ENCODE results near the gene WDR64. TPM values are rescaled to one million over a fixed set of nuclear protein-coding genes. Genes with fewer than 3 reads are reported as not detected.

Gene WDR64
- total RNA-seq, 1 experiment from 2014 or later: not detected

DNA sequence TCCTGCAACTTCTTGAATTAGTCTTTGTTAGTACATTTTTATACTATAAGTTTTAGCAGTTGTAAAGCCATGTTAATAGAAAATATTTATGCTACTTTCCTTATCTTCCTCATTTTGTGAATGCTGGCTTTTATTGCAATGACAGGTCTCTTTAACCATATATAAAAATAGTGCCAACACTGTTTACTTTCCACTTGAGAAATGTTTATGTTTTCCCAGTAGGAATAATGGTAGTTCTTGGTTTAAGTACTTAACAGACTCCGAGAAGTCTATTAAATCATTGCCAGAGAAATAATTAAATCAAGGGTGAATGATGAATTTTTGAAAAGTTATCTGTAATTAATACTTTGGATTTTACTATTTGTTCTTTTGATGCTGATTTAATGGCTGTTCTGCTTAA is 21.6 kb upstream of the WDR64 start:
- peak overlapping the region; percentile 52 for H3K27ac Mint-ChIP-seq (ENCODE audit: low read depth, unreplicated experiment)
- intact Hi-C loops (cut with micrococcal nuclease): no loop called here

DNA sequence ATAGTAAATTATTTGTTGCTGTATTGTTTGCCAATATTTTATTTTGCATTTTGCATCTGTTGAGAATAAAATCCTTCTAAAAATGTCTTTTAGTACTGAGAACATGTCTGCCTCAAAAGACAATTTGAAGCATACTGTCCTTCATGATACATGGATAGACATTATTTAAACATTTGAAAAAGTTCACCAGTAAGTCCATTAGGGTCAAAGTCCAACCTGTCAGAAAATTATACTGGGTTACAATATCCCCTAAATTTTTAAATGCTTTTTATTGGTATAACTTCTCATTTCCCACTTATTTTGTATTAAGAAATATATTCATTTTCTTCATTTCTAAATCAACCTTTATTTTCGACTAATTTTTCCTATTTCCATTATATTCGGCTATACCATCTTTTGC is 21.2 kb upstream of the WDR64 start:
- no peak for DNase-seq (ENCODE audit: unreplicated experiment)
- TF ChIP-seq, protein P1, sequence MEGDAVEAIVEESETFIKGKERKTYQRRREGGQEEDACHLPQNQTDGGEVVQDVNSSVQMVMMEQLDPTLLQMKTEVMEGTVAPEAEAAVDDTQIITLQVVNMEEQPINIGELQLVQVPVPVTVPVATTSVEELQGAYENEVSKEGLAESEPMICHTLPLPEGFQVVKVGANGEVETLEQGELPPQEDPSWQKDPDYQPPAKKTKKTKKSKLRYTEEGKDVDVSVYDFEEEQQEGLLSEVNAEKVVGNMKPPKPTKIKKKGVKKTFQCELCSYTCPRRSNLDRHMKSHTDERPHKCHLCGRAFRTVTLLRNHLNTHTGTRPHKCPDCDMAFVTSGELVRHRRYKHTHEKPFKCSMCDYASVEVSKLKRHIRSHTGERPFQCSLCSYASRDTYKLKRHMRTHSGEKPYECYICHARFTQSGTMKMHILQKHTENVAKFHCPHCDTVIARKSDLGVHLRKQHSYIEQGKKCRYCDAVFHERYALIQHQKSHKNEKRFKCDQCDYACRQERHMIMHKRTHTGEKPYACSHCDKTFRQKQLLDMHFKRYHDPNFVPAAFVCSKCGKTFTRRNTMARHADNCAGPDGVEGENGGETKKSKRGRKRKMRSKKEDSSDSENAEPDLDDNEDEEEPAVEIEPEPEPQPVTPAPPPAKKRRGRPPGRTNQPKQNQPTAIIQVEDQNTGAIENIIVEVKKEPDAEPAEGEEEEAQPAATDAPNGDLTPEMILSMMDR (IDR thresholded peaks at IDR 0.05; ENCODE audit: unreplicated experiment): no peak
- Mint-ChIP-seq H3K27me3 (ENCODE audit: insufficient read depth, unreplicated experiment) (no peaks in the 10 kb centered on the region), H3K4me1 (ENCODE audit: insufficient read depth, unreplicated experiment) (peaks cover 60% of the 10 kb centered on the region), H3K9me3 (ENCODE audit: unreplicated experiment) (no peaks in the 10 kb centered on the region), H3K27ac (ENCODE audit: low read depth, unreplicated experiment) (peak overlapping the region; percentile 52), H3K36me3 (ENCODE audit: insufficient read depth, unreplicated experiment) (peaks cover 92% of the 10 kb centered on the region), H3K4me3 (ENCODE audit: unreplicated experiment) (no peak overlapping the region)
- intact Hi-C loops (cut with micrococcal nuclease): no loop called here
- BruUV-seq (replicated peaks): no TSS peak
- CTCF ChIA-PET: interaction anchor here (1.2 kb wide), 1 partner anchor 20 kb away, joined by 6 read pairs; no protein-coding TSS in a partner anchor
- POLR2A ChIA-PET: no interaction called here

More for the DNA sequence above, 21.6 kb upstream of the WDR64 start:
- BruUV-seq (replicated peaks): no TSS peak
- Mint-ChIP-seq H3K9me3 (ENCODE audit: unreplicated experiment) (no peaks in the 10 kb centered on the region), H3K36me3 (ENCODE audit: insufficient read depth, unreplicated experiment) (peaks cover 92% of the 10 kb centered on the region), H3K27me3 (ENCODE audit: insufficient read depth, unreplicated experiment) (no peaks in the 10 kb centered on the region), H3K4me3 (ENCODE audit: unreplicated experiment) (no peak overlapping the region), H3K4me1 (ENCODE audit: insufficient read depth, unreplicated experiment) (peaks cover 57% of the 10 kb centered on the region)
- no peak for DNase-seq (ENCODE audit: unreplicated experiment)
- ChIA-PET CTCF (interaction anchor here (0.7 to 2.1 kb wide), 6 partner anchors 19 to 664 kb away, joined by 3 to 14 read pairs (median 6); partner anchors contain the start of gene KMO), POLR2A (interaction anchor here (1.5 to 2.1 kb wide), 5 partner anchors 8 to 212 kb away, joined by 3 to 19 read pairs (median 12); partner anchors contain the start of genes CHML, FH and OPN3)
- TF ChIP-seq, protein P1 (IDR thresholded peaks at IDR 0.05; ENCODE audit: unreplicated experiment): no peak

DNA sequence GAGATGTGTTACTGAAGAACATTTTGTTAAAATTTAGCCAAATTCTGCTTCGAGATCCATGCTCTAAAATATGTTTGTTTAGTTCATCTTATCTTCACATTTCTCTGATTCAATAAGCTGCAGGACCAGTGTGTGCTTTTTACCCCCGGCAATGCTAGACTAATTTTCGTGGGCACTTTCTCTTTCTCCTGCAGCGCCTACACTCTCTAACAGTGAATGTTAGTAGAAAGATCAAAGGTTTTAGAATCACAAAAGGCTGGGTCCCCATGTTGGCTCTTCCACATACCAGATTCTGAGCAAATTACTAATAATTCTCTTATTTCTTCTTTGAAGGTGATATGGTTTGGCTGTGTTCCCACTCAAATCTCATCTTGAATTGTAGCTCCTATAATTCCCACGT is 20.4 kb upstream of the WDR64 start:
- ChIA-PET CTCF (interaction anchor here (1.2 kb wide), 1 partner anchor 20 kb away, joined by 6 read pairs; no protein-coding TSS in a partner anchor), POLR2A (interaction anchor here (0.8 to 1.7 kb wide), 3 partner anchors 9 to 151 kb away, joined by 3 to 4 read pairs (median 3); partner anchors contain the start of genes CHML and OPN3)
- BruUV-seq (replicated peaks): no TSS peak
- Mint-ChIP-seq H3K4me3 (ENCODE audit: unreplicated experiment) (no peak overlapping the region), H3K36me3 (ENCODE audit: insufficient read depth, unreplicated experiment) (peaks cover 95% of the 10 kb centered on the region), H3K9me3 (ENCODE audit: unreplicated experiment) (no peaks in the 10 kb centered on the region), H3K4me1 (ENCODE audit: insufficient read depth, unreplicated experiment) (peaks cover 65% of the 10 kb centered on the region), H3K27me3 (ENCODE audit: insufficient read depth, unreplicated experiment) (no peaks in the 10 kb centered on the region), H3K27ac (ENCODE audit: low read depth, unreplicated experiment) (peak overlapping the region; percentile 52)
- intact Hi-C loops (cut with micrococcal nuclease): no loop called here
- TF ChIP-seq, protein P1 (IDR thresholded peaks at IDR 0.05; ENCODE audit: unreplicated experiment): no peak
- no peak for DNase-seq (ENCODE audit: unreplicated experiment)

DNA sequence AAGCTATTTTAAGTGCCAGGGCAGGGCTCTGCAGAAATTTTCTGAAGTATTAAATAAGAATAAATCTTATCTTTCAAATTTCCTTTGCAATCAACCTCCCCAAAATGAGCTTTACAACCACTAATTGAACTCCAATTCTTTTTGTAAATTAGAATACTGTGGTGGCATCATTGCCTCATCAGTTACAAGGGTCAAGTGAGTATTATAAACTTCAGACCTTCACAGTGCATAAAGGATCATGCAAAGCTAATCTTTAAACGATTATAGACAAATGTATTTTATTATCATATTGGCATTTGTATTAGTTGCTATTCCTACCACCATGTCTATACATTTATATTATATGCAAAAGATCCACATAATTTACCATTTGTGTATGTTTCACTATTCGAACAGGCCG is 19.1 kb upstream of the WDR64 start:
- Mint-ChIP-seq H3K4me3 (ENCODE audit: unreplicated experiment) (no peak overlapping the region), H3K9me3 (ENCODE audit: unreplicated experiment) (no peaks in the 10 kb centered on the region), H3K4me1 (ENCODE audit: insufficient read depth, unreplicated experiment) (peaks cover 75% of the 10 kb centered on the region), H3K27me3 (ENCODE audit: insufficient read depth, unreplicated experiment) (no peaks in the 10 kb centered on the region), H3K36me3 (ENCODE audit: insufficient read depth, unreplicated experiment) (peaks cover 85% of the 10 kb centered on the region), H3K27ac (ENCODE audit: low read depth, unreplicated experiment) (no peak overlapping the region)
- CTCF ChIA-PET: interaction anchor here (0.7 to 7.1 kb wide), 11 partner anchors 22 to 745 kb away, joined by 3 to 69 read pairs (median 4); no protein-coding TSS in a partner anchor
- POLR2A ChIA-PET: interaction anchor here (0.6 to 1.8 kb wide), 11 partner anchors 8 to 1622 kb away, joined by 3 to 5 read pairs (median 3); partner anchors contain the start of genes CEP170, EXO1, FH and SDCCAG8
- intact Hi-C loops (cut with micrococcal nuclease): no loop called here
- DNase-seq (ENCODE audit: unreplicated experiment): no peak
- no TSS peak for BruUV-seq (replicated peaks)
- TF ChIP-seq, protein P1 (IDR thresholded peaks at IDR 0.05; ENCODE audit: unreplicated experiment): no peak
